HG03457 (cell line): ENCODE measurements around the gene SLC16A3.
"Not testable (repeated sequence)": the region's sequence is repeated elsewhere in the genome, so short reads cannot be mapped to it uniquely, and the experiment has no call there.

Experiments
- ATAC-seq: cut with Tn5 transposase; IDR thresholded peaks from one replicate; pipeline ENCODE4 v1.9.1; 2021; ENCODE audit warnings: moderate number of reproducible peaks; ENCODE audit not compliant: unreplicated experiment

The SLC16A3 gene

GRCh38 chr17:82245134-82246039 is 16.5 kb downstream of the SLC16A3 start:
- ATAC-seq: no peak

GRCh38 chr17:82246040-82246364 is 17.2 kb downstream of the SLC16A3 start:
- ATAC-seq: no peak

- ATAC-seq: no peak
Observed at GRCh38 chr17:82246365-82247181, 17.7 kb downstream of the SLC16A3 start.

GRCh38 chr17:82247182-82247823 is 18.5 kb downstream of the SLC16A3 start:
- ATAC-seq: no peak

GRCh38 chr17:82247856-82248671 is 19.2 kb downstream of the SLC16A3 start:
- ATAC-seq: no peak

GRCh38 chr17:82248815-82249674 is 20.2 kb downstream of the SLC16A3 start:
- no peak for ATAC-seq

- ATAC-seq: no peak
Observed at GRCh38 chr17:82249896-82250581, 21.2 kb downstream of the SLC16A3 start.

- no peak for ATAC-seq
Observed at GRCh38 chr17:82250868-82251500, 22.1 kb downstream of the SLC16A3 start.

- ATAC-seq: no peak
Observed at GRCh38 chr17:82252511-82253178, 23.8 kb downstream of the SLC16A3 start.

GRCh38 chr17:82253179-82253544 is 24.3 kb downstream of the SLC16A3 start:
- no peak for ATAC-seq

GRCh38 chr17:82254096-82254495 is 25.3 kb downstream of the SLC16A3 start:
- ATAC-seq: not testable (repeated sequence)

GRCh38 chr17:82254746-82255145 is 25.9 kb downstream of the SLC16A3 start:
- ATAC-seq: not testable (repeated sequence)

- ATAC-seq: no peak
Observed at GRCh38 chr17:82255402-82255972, 26.6 kb downstream of the SLC16A3 start.

GRCh38 chr17:82256242-82256885 is 27.5 kb downstream of the SLC16A3 start:
- ATAC-seq: no peak

- ATAC-seq: no peak
Observed at GRCh38 chr17:82257473-82257872, 28.6 kb downstream of the SLC16A3 start.

- ATAC-seq: no peak
Observed at GRCh38 chr17:82258555-82258954, 29.7 kb downstream of the SLC16A3 start.
